NCI-H69 (cell line): ENCODE measurements around the gene MTF2.
A peak's percentile ranks its signal among the peaks of the same experiment; 100 is the strongest.

Experiments
- DNase-seq: peaks from one replicate; lab custom pipeline; 2025; lab: John Stamatoyannopoulos, UW

Gene MTF2

DNA sequence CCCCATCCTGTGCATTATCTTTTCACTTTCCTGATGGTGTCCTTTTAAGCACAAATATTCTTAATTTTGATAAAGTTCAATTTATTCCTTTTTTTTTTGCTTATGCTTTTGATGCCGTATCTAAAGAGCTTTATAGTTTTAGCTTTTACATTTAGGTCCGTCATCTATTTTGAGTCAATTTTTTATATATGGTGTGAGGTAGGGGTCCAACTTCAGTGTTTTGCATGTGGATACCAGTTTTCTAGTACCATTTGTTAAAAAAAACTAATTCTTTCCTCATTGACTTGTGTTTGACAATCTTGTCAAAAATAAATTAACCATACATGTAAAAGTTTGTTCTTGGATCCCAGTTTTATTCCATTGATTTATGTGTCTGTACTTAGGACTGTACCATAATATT, 4.9 kb downstream of the MTF2 start:
- DNase-seq: no peak

DNA sequence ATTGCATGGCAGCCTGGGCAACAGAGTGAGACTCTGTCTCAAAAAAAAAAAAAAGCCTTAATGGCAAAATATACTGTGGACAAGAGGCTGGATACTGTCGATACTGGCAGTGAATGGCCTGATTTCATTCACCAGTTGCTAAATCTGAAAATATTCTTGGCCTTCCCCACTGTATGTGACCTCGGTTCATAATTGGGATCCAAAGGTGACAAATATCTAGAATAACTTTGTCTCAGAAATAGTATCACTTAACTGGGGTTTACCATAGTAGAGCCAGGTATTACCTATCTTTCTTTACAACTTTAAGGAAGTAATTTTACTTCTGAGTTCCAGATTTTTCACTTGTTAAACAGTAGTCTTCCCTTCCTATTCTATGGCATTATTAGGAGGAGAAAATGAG, 8.4 kb downstream of the MTF2 start:
- no peak for DNase-seq

DNA sequence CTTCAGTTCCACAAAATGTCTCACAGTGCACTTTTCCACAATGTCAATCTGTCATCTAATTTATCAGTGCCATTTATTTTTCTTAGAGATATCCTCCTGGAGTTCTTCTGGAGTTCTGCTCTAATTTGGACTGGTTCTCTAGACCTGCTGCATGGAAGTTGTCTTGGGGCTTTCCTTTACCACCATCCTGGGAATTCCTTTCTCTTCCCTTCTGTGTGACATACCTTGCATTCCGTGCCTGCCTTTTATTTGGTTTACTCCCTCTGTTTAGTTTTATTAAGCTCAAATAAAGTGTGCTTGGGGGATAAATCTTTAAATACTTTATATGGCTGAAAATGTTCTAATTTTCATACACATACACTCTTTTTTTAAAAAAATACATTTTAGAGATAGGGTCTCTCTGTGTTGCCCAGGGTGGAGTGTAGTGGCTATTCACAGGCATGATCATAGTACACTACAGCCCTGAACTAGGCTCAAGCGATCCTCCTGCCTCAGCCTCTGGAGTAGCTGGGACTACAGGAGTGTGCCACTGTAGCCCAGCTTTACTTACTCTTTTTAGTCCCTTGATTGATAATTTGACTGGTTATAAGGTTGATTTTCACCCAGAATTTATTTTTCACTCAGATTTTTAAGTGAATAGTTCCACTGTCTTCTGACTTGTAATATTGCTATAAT, 14.4 kb downstream of the MTF2 start:
- DNase-seq: no peak

DNA sequence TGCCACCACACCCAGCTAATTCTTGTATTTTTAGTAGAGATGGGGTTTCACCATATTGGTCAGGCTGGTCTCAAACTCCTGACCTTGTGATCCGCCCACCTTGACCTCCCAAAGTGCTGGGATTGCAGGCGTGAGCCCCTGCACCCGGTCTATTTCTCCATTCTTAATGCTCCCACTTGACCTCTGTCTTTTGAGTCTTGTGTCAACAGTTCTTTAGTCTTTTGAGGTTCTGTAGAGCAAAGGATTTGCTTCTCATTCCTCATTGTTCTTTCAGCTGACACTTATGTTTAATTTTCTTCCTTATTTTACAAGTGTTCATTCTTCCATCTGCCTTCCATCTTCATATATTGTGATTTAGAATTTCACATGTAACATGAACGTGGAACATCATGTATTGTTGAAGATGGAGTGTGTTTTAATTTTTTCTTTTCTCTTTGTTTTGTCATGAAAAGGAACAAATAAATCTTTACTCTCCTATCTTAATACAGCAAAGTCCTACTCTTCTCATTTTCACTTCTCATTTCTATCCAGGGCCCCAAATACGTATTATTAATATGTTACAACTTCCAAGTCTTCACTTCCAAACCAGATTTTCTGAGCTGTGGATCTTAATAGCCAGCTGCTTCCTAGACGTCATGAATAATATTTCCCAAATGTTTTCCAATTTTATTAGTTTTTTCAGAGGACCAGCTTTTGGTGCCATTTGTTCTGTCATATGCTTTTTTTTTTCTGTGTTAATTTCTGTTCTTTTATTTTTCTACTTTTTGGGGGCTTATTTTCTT, 16.9 kb downstream of the MTF2 start:
- DNase-seq: no peak

GRCh38 chr1:93102142-93102541, 23.1 kb downstream of the MTF2 start:
- no peak for DNase-seq

- DNase-seq: no peak
Measured at GRCh38 chr1:93106226-93106625, 27.1 kb downstream of the MTF2 start.

DNA sequence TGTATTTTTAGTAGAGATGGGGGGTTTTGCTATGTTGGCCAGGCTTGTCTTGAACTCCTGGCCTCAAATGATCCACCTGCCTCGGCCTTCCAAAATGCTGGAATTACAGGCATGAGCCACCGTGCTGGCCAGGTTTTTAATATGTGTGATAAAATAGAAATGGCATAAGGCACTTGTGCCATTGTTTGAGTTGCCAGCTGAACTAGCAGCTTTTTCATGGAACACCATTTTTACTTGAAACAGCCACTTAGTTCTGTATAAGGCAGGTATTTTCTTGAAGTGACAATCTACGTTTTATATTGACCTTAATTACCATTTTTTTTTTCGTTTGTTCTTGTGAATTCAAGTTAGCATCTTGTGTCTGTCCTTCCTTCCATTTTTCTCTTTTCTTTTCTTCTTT, 28.3 kb downstream of the MTF2 start:
- DNase-seq: no peak

GRCh38 chr1:93108335-93108734, 29.3 kb downstream of the MTF2 start:
- DNase-seq: no peak

GRCh38 chr1:93109578-93109977, 30.5 kb downstream of the MTF2 start:
- peak; percentile 35 for DNase-seq

DNA sequence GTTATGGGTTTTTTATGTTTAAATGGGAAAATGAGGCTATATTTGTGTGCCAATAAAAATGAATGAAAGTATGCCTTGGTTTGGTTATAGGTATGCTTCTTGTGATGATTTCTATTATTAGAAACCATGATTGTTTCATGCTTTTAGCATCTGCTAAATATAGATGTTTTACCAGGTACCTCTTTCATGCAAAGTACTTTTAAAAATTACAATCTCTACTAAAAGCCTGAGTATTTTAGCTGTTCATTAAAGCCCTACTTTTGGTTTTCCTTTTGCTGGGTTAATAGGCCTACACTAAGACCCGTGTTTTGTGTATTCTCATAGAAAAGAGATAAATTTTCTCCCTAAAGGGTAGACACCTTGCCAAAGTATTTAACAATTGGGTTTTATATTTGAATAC, 32.0 kb downstream of the MTF2 start:
- no peak for DNase-seq

DNA sequence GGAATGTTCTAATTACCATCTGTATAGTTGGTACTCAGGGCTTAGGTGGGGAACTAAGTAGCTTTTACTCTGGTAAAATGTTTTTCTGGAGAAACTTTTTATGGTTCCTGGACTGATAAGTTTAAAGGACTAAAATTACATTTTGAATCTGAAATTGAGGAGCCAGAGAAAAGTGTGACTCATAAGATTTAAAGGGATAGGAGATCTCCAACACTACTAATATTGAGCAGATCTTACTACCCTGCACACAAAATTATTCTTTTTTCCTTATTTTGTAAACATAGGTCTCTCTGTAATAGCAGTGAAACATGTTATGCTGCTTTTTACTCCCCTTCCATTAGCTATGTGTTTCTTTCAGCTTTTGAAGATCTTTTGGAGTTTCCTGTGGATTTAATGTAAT, 32.5 kb downstream of the MTF2 start:
- no peak for DNase-seq

DNA sequence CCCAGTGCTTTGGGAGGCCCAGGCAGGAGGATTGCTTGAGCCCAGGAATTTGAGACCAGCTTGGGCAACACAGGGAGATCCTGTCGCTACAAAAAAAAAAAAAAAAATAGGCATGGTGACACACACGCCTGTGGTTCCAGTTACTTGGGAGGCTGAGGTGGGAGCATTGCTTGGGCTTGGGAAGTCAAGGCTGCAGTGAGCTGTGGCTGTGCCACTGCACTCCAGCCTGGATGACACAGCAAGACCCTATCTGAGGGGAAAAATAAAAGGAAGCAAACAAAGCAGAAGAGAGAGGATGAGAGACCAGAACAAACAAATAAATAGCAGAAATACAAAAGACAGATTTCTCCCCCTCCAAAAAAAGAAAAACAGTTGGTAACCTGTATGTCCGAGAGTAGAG, 34.0 kb downstream of the MTF2 start:
- DNase-seq: no peak

- peak; percentile 5 for DNase-seq
Measured at GRCh38 chr1:93114391-93114790, 35.3 kb downstream of the MTF2 start.

- no peak for DNase-seq
Measured at GRCh38 chr1:93120614-93121013, 41.5 kb downstream of the MTF2 start.

DNA sequence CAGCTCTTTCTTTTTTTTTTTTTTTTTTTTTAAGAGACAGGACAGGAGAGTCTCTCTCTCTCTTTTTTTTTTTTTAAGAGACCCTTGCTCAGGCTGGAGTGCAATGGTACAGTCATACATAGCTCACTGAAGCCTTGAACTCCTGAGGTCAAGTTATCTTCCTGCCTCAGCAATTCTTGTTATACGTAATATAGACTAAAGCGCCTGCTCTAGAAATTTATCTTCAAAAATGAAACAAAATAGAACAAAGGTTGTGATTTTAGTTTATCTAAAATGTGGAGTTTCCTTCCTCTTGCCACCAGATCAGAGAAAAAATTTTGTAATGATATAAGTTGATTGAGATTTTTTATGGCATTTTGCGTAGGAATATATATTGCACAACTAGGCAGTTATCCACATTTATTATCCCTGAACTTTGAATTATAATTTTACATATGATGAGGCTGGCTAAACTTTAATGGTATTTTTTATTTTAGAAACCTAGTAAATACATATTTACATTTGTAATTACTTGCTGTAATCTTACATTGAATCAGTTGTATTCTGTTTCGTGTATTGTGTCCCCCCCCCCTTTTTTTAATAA, 44.2 kb downstream of the MTF2 start:
- DNase-seq: no peak

DNA sequence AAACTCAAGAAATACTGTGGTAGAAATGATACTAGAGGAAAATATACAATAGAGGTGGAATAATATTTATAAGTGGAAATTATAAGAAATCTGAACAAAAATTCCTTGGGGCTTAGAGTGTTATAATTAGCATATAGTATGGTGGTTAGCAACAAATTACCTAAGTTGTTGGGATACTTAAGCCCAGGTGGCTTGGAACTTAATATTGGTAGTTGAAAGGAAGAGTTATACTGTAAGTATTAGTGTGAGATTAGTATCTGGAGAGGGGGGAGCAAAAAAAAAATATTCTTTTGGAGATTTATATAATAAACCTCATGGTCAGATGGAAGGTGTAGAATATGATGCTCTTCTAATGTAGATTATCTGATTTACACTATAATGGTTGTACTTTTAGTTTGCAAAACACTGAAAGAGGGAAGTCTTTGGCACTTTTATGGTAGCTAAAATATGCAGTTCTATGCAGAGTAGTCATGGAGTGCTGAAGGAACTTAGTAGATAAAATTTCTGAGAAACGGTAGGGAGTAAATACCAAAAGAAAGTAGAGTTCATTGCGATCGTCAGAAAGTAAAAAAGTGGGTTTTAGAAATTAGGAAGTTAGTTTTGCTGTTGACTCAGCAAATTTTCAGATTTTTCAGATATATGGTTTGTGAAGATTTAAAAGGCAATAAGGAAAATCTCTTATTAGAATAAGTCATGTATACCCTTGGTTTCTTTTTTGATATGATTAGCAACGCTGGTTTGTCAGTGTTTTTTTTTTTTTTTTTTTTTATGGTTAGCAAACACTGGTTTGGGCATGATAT, 45.7 kb downstream of the MTF2 start:
- no peak for DNase-seq

DNA sequence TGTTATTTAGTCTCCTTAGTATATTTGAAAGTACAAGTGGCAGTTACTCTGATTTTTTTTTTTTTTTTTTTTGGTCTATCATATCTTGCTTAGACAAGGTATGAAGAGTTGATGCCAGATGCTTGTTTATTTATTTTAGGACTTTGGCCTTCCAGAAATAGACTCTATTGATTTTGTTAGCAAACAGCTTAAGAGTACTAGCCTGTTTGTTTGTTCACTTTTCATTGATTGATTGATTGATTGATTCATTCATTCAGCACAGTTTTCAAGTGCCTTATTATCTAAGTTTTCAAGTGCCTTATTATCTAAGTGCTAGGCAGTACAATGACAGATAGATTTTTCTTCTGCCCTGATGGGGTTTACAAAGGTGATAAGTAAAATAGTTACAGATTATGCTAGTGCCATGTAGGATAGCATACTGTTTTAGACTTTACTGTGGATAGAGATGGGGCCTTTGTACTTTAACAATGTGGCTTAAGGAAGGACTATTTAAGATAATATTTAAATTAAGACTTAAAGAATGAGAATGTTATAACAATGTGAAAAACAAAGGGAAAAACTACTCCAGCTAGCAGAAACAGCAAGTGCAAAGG, 50.5 kb downstream of the MTF2 start:
- no peak for DNase-seq

GRCh38 chr1:93132638-93133037, 53.6 kb downstream of the MTF2 start:
- no peak for DNase-seq

GRCh38 chr1:93136445-93136844, 57.4 kb downstream of the MTF2 start:
- no peak for DNase-seq

- no peak for DNase-seq
Measured at GRCh38 chr1:93137604-93138292, 58.7 kb downstream of the MTF2 start.

- no peak for DNase-seq
Measured at GRCh38 chr1:93140106-93140505, 61.0 kb downstream of the MTF2 start.

GRCh38 chr1:93142161-93142560, 63.1 kb downstream of the MTF2 start:
- no peak for DNase-seq
